GM12878 (cell line): ENCODE results near the gene GTPBP1. TPM values are rescaled to one million over a fixed set of nuclear protein-coding genes. Genes with fewer than 3 reads are reported as not detected.

Experiments
- ATAC-seq: fragments of 200-7000 bp; cut with Tn5 transposase; 3 replicates; pipeline ENCODE4 v1.9.1; 2020; ENCODE audit warnings: mild to moderate bottlenecking, moderate library complexity
- BruUV-seq: library from RNA; stranded (reverse); fragments of 400-500 nt; replicated peaks from 2 replicates; lab custom pipeline; 2021; lab: Mats Ljungman, UMichigan
- CTCF ChIA-PET: fragments of 300-600 bp; sonication (Branson Sonifier 250); formaldehyde crosslinking; extraction: SDS; loops from one replicate; lab custom pipeline; 2021; ENCODE audit warnings: inconsistent platforms; lab: Yijun Ruan, JAX
- POLR2A ChIA-PET: fragments of 350-600 bp; formaldehyde crosslinking; extraction: SDS; loops from one replicate; lab custom pipeline; 2021; ENCODE audit warnings: inconsistent platforms; lab: Charles Lee
- RAD21 ChIA-PET: fragments of 300-600 bp; sonication (Branson Sonifier 250); formaldehyde crosslinking; loops from one replicate; lab custom pipeline; 2023; ENCODE audit warnings: antibody characterized with exemption; ENCODE audit not compliant: unreplicated experiment; lab: Charles Lee
- SMC1A ChIA-PET: fragments of 300-600 bp; sonication (Branson Sonifier 250); formaldehyde crosslinking; loops from one replicate; lab custom pipeline; 2023; ENCODE audit not compliant: unreplicated experiment, uncharacterized antibody; lab: Charles Lee
- DNase-seq: peaks from one replicate; pipeline ENCODE4 v3.0.0-alpha.2; 2011; ENCODE audit warnings: low read depth, low spot score
- FAIRE-seq: peaks from 3 replicates; lab custom pipeline; 2011; peaks lifted over from hg19 to GRCh38; lab: Jason Lieb, UNC
- H2AFZ ChIP-seq: 2 replicates; pipeline ENCODE4 v1.6.0; 2011; ENCODE audit warnings: low read depth, low read length, control low read depth; ENCODE audit not compliant: control insufficient read depth
- H3K27ac ChIP-seq: 2 replicates; pipeline ENCODE4 v1.5.1; 2011; ENCODE audit warnings: control low read depth; ENCODE audit not compliant: control insufficient read depth, insufficient read depth
- H3K27me3 ChIP-seq, 2 experiments: replicated peaks in 1 of 2; 2 replicates each; pipeline versions ENCODE4 v1.6.0 to v1.6.1; 2011; ENCODE audit warnings: low read length in 1 of 2; ENCODE audit not compliant: control insufficient read depth in 2 of 2, insufficient read depth in 2 of 2
- H3K36me3 ChIP-seq, 2 experiments: 2 replicates each; pipeline ENCODE4 v1.5.1; 2011; ENCODE audit warnings: low read length in 1 of 2; ENCODE audit not compliant: control insufficient read depth in 2 of 2, insufficient read depth in 2 of 2
- H3K4me1 ChIP-seq: 2 replicates; pipeline ENCODE4 v1.6.1; 2011; ENCODE audit warnings: mild to moderate bottlenecking, low read length, moderate library complexity, mixed read lengths; ENCODE audit not compliant: control insufficient read depth, insufficient read depth
- H3K4me2 ChIP-seq: 2 replicates; pipeline ENCODE4 v1.6.0; 2011; ENCODE audit warnings: control low read depth; ENCODE audit not compliant: control insufficient read depth, insufficient read depth
- H3K4me3 ChIP-seq: fragments of 200-600 bp; sonication (generic); 2 replicates; pipeline ENCODE4 v1.5.1; 2016
- H3K79me2 ChIP-seq: 2 replicates; pipeline ENCODE4 v1.6.0; 2011; ENCODE audit warnings: low read length; ENCODE audit not compliant: control insufficient read depth, insufficient read depth
- H3K9ac ChIP-seq: 2 replicates; pipeline ENCODE4 v1.8.0; 2011; ENCODE audit warnings: low read length, control low read depth, mixed read lengths; ENCODE audit not compliant: control insufficient read depth, insufficient read depth
- H3K9me3 ChIP-seq: replicated peaks from 3 replicates; pipeline ENCODE4 v1.5.1; 2011; ENCODE audit warnings: mild to moderate bottlenecking, low read length; ENCODE audit not compliant: control insufficient read depth, insufficient read depth
- H4K20me1 ChIP-seq: 2 replicates; pipeline ENCODE4 v1.6.0; 2011; ENCODE audit not compliant: control insufficient read depth, insufficient read depth
- CBX5 ChIP-seq: sonication (generic); IDR thresholded peaks from 2 replicates; pipeline ENCODE4 v1.6.1; 2016; ENCODE audit warnings: low read depth, moderate library complexity, mild to moderate bottlenecking, inconsistent platforms
- CHD2 ChIP-seq: IDR thresholded peaks from 2 replicates; pipeline ENCODE4 v1.6.1; 2011; ENCODE audit warnings: low read depth, low read length, improper control_type of control experiment, borderline replicate concordance
- EP300 ChIP-seq, 2 experiments: fragments of 150-350 bp in 1 of 2; IDR thresholded peaks; 2 replicates each; pipeline ENCODE4 v1.6.1; 2011 to 2012; ENCODE audit warnings: low read depth in 2 of 2, low read length in 2 of 2, borderline replicate concordance in 1 of 2, improper control_type of control experiment in 1 of 2, inconsistent platforms in 1 of 2; ENCODE audit not compliant: control insufficient read depth in 1 of 2
- FOXK2 ChIP-seq: fragments of 450-650 bp; IDR thresholded peaks from 2 replicates; pipeline ENCODE4 v1.6.1; 2017; ENCODE audit warnings: mild to moderate bottlenecking, moderate library complexity
- GATAD2B ChIP-seq: fragments of 450-650 bp; conservative IDR thresholded peaks from 2 replicates; pipeline ENCODE4 v1.6.1; 2017; ENCODE audit warnings: low read depth, mild to moderate bottlenecking, moderate library complexity
- RUNX3 ChIP-seq: IDR thresholded peaks from 2 replicates; pipeline ENCODE4 v1.6.1; 2012; ENCODE audit warnings: low read length, inconsistent platforms
- STAT1 ChIP-seq: fragments of 450-650 bp; conservative IDR thresholded peaks from 2 replicates; pipeline ENCODE4 v1.6.1; 2014; ENCODE audit warnings: antibody characterized with exemption, mild to moderate bottlenecking
- SUPT20H ChIP-seq: IDR thresholded peaks from 2 replicates; pipeline ENCODE4 v1.6.1; 2011; ENCODE audit warnings: low read depth, mild to moderate bottlenecking, low read length, moderate library complexity, borderline replicate concordance; ENCODE audit not compliant: control insufficient read depth
- ZBED1 ChIP-seq: IDR thresholded peaks from 2 replicates; pipeline ENCODE4 v1.6.1; 2016; ENCODE audit warnings: borderline replicate concordance
- WGBS: methylation state at CpG from one replicate; pipeline ENCODE4 v1.1.6; 2016; ENCODE audit warnings: low lambda C conversion rate; ENCODE audit not compliant: insufficient replicate concordance, insufficient coverage; ENCODE audit errors: missing lambda C conversion rate; 5-methylcytosine and 5-hydroxymethylcytosine counted together
- in situ Hi-C: fragments of 300-500 bp; cut with MboI; formaldehyde crosslinking; loops from 9 replicates; pipeline ENCODE4 v1.14.3; 2018; ENCODE audit warnings: mixed read lengths
- intact Hi-C: fragments of 100-400 bp; cut with micrococcal nuclease; formaldehyde crosslinking; loops from one replicate; pipeline ENCODE4 v1.14.2; 2022; ENCODE audit not compliant: unreplicated experiment
- polyA plus RNA-seq, 11 experiments: library from polyadenylated mRNA; depleted of rRNA in 4 of 11; unstranded in 6 of 11; stranded (reverse) in 5 of 11; fragments of >200 nt; fragmentation: Nextera tagmentation in 4 of 11; fragmentation: Illumina TruSeq in 1 of 11; extraction: Ambion mirVana in 4 of 11; extraction: Trizol in 1 of 11; gene quantifications; 1 replicate in 1 of 11; 2 replicates in 10 of 11; pipeline versions ENCODE4 v1.2.1 to v1.2.3, GENCODE V29; 2011 to 2016; ENCODE audit warnings: inconsistent platforms in 2 of 11, missing spikeins in 2 of 11, low read depth in 1 of 11
- total RNA-seq, 4 experiments: library from RNA; depleted of rRNA in 3 of 4; stranded (reverse); fragments of >200 nt in 3 of 4; fragmentation: Illumina TruSeq in 1 of 4; extraction: Trizol in 1 of 4; gene quantifications; 2 replicates each; pipeline versions ENCODE4 v1.2.1 to v1.2.3, GENCODE V29; 2013 to 2021
- TF ChIP-seq, protein P1 (sequence below): IDR thresholded peaks from 2 replicates; pipeline ENCODE4 v1.6.1; 2011; ENCODE audit warnings: low read depth, mild to moderate bottlenecking, low read length, moderate library complexity, borderline replicate concordance; ENCODE audit errors: extremely low read depth
- TF ChIP-seq, protein P2 (sequence below): fragments of 150-350 bp; IDR thresholded peaks from 2 replicates; pipeline ENCODE4 v1.6.1; 2016; ENCODE audit warnings: low read depth, low read length
- TF ChIP-seq, protein P3 (sequence below): IDR thresholded peaks from 2 replicates; pipeline ENCODE4 v1.6.1; 2011; ENCODE audit warnings: mild to moderate bottlenecking, low read depth, low read length, moderate library complexity; ENCODE audit not compliant: insufficient replicate concordance
- TF ChIP-seq, protein P4 (sequence below): fragments of 450-650 bp; IDR thresholded peaks from 2 replicates; pipeline ENCODE4 v1.6.1; 2018; ENCODE audit warnings: mild to moderate bottlenecking, low read depth, moderate library complexity; ENCODE audit not compliant: partially characterized antibody

Gene GTPBP1
- total and polyA plus RNA-seq, 10 of the 15 experiments (the other 5 are each of a cell fraction or from before 2014, with no cell fraction given) = 0.89 to 63.1 (median 34.2) TPM

DNA sequence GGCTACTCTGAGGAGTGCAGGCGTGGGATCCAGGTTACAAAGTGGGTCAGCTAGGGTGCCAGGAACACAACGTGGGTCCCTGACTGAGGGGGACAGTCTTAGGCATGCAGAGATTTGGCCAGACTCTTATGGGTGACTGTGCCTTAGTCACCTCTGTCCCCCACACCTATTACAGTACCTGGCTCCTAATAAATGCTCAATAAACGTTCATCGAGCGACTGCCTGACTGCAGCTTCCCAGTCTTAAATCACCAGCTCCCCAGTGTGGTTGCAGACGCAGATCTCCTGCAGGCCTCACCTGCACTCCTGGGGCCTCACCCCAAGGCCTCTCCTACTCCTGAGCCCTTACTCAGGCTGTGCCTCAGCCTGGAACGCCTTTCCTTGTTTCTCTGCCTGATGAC is 53.3 kb downstream of the GTPBP1 start:
- BruUV-seq = no TSS peak
- peak overlapping the region; percentile 68 for H3K4me2 ChIP-seq
- no peak for ATAC-seq
- TF ChIP-seq RUNX3 (no peak), EP300 (IDR thresholded peaks at IDR 0.05; ENCODE audit: borderline replicate concordance in 1 of 2, control insufficient read depth in 1 of 2, low read depth in 2 of 2, low read length in 2 of 2) (no peak), STAT1 (no peak), ZBED1 (no peak), SUPT20H (no peak), GATAD2B (no peak), CBX5 (no peak), CHD2 (no peak), FOXK2 (no peak)
- TF ChIP-seq, protein P1, sequence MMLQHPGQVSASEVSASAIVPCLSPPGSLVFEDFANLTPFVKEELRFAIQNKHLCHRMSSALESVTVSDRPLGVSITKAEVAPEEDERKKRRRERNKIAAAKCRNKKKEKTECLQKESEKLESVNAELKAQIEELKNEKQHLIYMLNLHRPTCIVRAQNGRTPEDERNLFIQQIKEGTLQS = no peak
- TF ChIP-seq, protein P2, sequence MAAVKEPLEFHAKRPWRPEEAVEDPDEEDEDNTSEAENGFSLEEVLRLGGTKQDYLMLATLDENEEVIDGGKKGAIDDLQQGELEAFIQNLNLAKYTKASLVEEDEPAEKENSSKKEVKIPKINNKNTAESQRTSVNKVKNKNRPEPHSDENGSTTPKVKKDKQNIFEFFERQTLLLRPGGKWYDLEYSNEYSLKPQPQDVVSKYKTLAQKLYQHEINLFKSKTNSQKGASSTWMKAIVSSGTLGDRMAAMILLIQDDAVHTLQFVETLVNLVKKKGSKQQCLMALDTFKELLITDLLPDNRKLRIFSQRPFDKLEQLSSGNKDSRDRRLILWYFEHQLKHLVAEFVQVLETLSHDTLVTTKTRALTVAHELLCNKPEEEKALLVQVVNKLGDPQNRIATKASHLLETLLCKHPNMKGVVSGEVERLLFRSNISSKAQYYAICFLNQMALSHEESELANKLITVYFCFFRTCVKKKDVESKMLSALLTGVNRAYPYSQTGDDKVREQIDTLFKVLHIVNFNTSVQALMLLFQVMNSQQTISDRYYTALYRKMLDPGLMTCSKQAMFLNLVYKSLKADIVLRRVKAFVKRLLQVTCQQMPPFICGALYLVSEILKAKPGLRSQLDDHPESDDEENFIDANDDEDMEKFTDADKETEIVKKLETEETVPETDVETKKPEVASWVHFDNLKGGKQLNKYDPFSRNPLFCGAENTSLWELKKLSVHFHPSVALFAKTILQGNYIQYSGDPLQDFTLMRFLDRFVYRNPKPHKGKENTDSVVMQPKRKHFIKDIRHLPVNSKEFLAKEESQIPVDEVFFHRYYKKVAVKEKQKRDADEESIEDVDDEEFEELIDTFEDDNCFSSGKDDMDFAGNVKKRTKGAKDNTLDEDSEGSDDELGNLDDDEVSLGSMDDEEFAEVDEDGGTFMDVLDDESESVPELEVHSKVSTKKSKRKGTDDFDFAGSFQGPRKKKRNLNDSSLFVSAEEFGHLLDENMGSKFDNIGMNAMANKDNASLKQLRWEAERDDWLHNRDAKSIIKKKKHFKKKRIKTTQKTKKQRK = no peak
- TF ChIP-seq, protein P3, sequence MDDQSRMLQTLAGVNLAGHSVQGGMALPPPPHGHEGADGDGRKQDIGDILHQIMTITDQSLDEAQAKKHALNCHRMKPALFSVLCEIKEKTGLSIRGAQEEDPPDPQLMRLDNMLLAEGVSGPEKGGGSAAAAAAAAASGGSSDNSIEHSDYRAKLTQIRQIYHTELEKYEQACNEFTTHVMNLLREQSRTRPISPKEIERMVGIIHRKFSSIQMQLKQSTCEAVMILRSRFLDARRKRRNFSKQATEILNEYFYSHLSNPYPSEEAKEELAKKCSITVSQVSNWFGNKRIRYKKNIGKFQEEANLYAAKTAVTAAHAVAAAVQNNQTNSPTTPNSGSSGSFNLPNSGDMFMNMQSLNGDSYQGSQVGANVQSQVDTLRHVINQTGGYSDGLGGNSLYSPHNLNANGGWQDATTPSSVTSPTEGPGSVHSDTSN = no peak
- TF ChIP-seq, protein P4, sequence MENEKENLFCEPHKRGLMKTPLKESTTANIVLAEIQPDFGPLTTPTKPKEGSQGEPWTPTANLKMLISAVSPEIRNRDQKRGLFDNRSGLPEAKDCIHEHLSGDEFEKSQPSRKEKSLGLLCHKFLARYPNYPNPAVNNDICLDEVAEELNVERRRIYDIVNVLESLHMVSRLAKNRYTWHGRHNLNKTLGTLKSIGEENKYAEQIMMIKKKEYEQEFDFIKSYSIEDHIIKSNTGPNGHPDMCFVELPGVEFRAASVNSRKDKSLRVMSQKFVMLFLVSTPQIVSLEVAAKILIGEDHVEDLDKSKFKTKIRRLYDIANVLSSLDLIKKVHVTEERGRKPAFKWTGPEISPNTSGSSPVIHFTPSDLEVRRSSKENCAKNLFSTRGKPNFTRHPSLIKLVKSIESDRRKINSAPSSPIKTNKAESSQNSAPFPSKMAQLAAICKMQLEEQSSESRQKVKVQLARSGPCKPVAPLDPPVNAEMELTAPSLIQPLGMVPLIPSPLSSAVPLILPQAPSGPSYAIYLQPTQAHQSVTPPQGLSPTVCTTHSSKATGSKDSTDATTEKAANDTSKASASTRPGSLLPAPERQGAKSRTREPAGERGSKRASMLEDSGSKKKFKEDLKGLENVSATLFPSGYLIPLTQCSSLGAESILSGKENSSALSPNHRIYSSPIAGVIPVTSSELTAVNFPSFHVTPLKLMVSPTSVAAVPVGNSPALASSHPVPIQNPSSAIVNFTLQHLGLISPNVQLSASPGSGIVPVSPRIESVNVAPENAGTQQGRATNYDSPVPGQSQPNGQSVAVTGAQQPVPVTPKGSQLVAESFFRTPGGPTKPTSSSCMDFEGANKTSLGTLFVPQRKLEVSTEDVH = no peak

More for the DNA sequence above, 53.3 kb downstream of the GTPBP1 start:
- no peaks in the 10 kb centered on the region for H3K36me3 ChIP-seq
- H2AFZ ChIP-seq = no peak overlapping the region
- WGBS = 86% methylated on average over 7 of the region's 7 CpGs
- in situ Hi-C loops = no loop called here
- peaks cover 25% of the 10 kb centered on the region for H3K4me1 ChIP-seq
- RAD21 ChIA-PET = interaction anchor here (0.9 to 1.4 kb wide), 2 partner anchors 9 to 52 kb away, joined by 3 read pairs; no protein-coding TSS in a partner anchor
- intact Hi-C loops = loop anchor here (10.0 kb wide), 1 partner anchor 914 kb away; the partner anchor contains the start of genes ANKRD54 and EIF3L
- H3K9ac ChIP-seq = no peak overlapping the region
- CTCF ChIA-PET = interaction anchor here (0.6 to 7.5 kb wide), 3 partner anchors 9 to 76 kb away, joined by 3 to 42 read pairs (median 4); no protein-coding TSS in a partner anchor
- POLR2A ChIA-PET = interaction anchor here (1.1 to 1.7 kb wide), 3 partner anchors 10 to 112 kb away, joined by 3 to 5 read pairs (median 4); no protein-coding TSS in a partner anchor
- no peak for FAIRE-seq
- SMC1A ChIA-PET = interaction anchor here (1.2 kb wide), 1 partner anchor 60 kb away, joined by 3 read pairs; no protein-coding TSS in a partner anchor
- DNase-seq = no peak
- no peaks in the 10 kb centered on the region for H4K20me1 ChIP-seq
- no peak overlapping the region for H3K4me3 ChIP-seq
- no peaks in the 10 kb centered on the region for H3K27me3 ChIP-seq
- no peaks in the 10 kb centered on the region for H3K9me3 ChIP-seq
- peaks cover 28% of the 10 kb centered on the region for H3K79me2 ChIP-seq
- no peak overlapping the region for H3K27ac ChIP-seq
